Hypothalamus (tissue), 51 donors: ENCODE measurements around the gene SMKR1.
"Not testable (repeated sequence)": the region's sequence is repeated elsewhere in the genome, so short reads cannot be mapped to it uniquely, and the experiment has no call there.

Source experiments
- DNase-seq, 51 donors: peaks; one replicate each; lab custom pipeline; 2025; lab: John Stamatoyannopoulos, UW

The SMKR1 gene

GRCh38 chr7:129481376-129481775 is 21.0 kb upstream of the SMKR1 start:
- not testable (repeated sequence) for DNase-seq

- no peak for DNase-seq
Measured at GRCh38 chr7:129482781-129483180, 19.6 kb upstream of the SMKR1 start.

GRCh38 chr7:129489491-129489890 is 12.8 kb upstream of the SMKR1 start:
- DNase-seq, result no peak

- DNase-seq, result no peak
Measured at GRCh38 chr7:129492391-129492790, 9.9 kb upstream of the SMKR1 start.

- no peak for DNase-seq
Measured at GRCh38 chr7:129493555-129493954, 8.8 kb upstream of the SMKR1 start.

GRCh38 chr7:129494041-129494440 is 8.3 kb upstream of the SMKR1 start:
- DNase-seq, result no peak

GRCh38 chr7:129495987-129496386 is 6.3 kb upstream of the SMKR1 start:
- no peak for DNase-seq

- no peak for DNase-seq
Measured at GRCh38 chr7:129496653-129497052, 5.7 kb upstream of the SMKR1 start.

GRCh38 chr7:129497156-129497555 is 5.2 kb upstream of the SMKR1 start:
- no peak for DNase-seq

- no peak for DNase-seq
Measured at GRCh38 chr7:129498021-129498420, 4.3 kb upstream of the SMKR1 start.

- no peak for DNase-seq
Measured at GRCh38 chr7:129499999-129500398, 2.3 kb upstream of the SMKR1 start.

- peak in 7 of 51 donors; percentile 7 to 33 (median 14) for DNase-seq
Measured at GRCh38 chr7:129502708-129503685, 666 bp downstream of the SMKR1 start.

GRCh38 chr7:129503725-129504124 is 1.4 kb downstream of the SMKR1 start:
- DNase-seq, result no peak

GRCh38 chr7:129512192-129512591 is 9.9 kb downstream of the SMKR1 start:
- DNase-seq, result no peak

- DNase-seq, result no peak
Measured at GRCh38 chr7:129513546-129513945, 11.2 kb downstream of the SMKR1 start.

GRCh38 chr7:129514683-129515082 is 12.4 kb downstream of the SMKR1 start:
- DNase-seq, result no peak

GRCh38 chr7:129515381-129515780 is 13.1 kb downstream of the SMKR1 start:
- no peak for DNase-seq

GRCh38 chr7:129517931-129518330 is 15.6 kb downstream of the SMKR1 start:
- no peak for DNase-seq

GRCh38 chr7:129519464-129519863 is 17.1 kb downstream of the SMKR1 start:
- no peak for DNase-seq

GRCh38 chr7:129522088-129522970 is 20.0 kb downstream of the SMKR1 start:
- DNase-seq, result no peak

- no peak for DNase-seq
Measured at GRCh38 chr7:129522971-129523340, 20.6 kb downstream of the SMKR1 start.
